G401.6 (cell line): Measurements from ENCODE around the gene PRPF38B.
"Not testable (repeated sequence)": the region's sequence is repeated elsewhere in the genome, so short reads cannot be mapped to it uniquely, and the experiment has no call there.

Experiments
- FAIRE-seq: peaks from 2 replicates; lab custom pipeline; 2012; peaks lifted over from hg19 to GRCh38; lab: Jason Lieb, UNC

PRPF38B gene

GRCh38 chr1:108681701-108682100, 10.4 kb upstream of the PRPF38B start:
- FAIRE-seq = not testable (repeated sequence)

DNA sequence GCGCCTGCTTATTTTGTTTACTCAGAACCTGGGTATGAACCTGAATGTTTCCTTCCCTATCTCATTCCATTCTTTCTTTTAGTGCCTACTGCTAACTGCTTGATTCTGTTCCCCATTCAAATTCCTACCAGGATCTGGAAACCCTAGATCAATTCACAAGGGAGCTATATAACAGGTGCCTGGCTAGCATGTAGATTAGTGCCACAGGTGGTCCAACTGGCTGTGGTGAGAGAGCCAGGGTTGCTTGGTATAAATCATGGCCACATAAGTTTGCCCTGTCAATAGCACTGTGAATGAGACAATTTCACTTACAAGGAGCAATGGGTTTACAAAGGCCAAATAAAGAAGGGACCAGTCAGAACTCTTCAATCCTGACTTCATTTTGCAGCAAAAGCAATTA, 6.6 kb upstream of the PRPF38B start:
- no peak for FAIRE-seq

DNA sequence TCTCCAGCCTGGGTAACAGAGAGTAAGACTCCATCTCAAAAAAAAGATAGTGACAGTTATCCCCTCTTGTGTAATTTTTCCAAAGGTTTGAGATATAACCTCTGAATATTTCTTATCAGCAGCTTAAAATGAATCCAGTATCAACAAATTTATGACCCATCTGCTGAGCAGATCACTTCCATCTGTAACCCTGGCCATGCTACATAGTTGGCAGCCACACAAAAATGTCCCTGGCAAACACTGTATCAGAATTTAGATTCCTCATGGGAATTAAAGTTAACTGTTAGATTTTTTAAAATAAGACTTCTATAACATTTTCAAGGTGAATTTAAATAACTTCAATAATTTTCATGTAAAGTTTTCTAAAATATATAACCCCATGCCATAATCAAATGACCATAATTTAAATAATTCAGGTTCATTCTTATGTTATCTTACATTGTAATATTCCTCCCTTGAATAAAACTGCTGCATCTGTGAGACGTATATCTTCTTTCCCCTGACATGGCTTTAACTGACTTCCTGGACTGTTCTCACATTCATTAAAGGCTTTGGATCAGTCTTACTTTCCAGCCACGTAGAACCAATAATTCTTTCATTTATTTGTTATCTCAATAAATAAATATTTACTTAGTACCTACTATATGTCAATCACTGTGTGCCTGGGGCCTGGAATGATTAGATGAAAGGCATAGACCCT, 5.3 kb upstream of the PRPF38B start:
- peak; percentile 30 for FAIRE-seq

GRCh38 chr1:108691128-108691941, 775 bp upstream of the PRPF38B start:
- no peak for FAIRE-seq

DNA sequence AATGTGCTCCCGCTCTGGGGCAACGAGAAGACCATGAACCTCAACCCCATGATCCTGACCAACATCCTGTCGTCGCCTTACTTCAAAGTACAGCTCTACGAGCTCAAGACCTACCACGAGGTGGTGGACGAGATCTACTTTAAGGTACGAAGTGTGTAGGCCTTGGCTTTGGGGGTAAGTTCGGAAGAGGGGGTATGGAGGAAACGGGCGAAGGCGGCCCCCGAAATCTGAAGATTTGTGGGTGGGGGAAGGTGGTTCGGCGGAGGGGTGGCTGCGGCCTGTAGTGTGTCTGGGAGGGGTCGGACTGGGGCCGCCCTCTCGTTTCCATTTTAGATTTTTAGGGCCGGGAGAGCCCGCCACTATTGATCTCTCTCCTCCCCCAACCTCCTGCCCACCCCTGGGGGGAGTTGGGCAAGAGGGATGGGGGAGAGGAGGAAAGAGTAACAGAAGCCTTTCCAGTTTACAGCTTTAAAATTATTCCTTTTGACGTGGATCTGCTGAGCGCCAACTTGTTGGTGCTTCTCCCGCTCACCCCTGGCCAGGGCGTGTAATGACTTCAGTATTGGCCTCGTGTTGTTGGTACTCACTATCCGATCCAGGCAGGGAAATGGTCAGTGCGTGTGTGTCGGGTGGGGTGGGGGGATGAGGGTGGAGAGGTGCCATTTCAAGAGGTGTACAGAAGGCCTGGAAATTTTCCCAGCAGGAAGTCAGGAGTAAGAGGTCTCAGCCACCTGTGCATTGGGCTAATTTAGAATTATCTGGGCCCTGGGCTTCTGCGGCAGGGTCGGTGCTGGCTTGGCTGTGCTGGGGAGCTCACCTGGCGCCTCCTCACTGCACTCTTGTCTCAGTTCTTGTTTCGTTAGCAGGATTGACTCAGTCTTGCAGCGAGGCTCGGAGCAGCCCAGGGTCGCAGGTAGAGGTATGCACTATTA, 880 bp downstream of the PRPF38B start:
- FAIRE-seq = no peak

DNA sequence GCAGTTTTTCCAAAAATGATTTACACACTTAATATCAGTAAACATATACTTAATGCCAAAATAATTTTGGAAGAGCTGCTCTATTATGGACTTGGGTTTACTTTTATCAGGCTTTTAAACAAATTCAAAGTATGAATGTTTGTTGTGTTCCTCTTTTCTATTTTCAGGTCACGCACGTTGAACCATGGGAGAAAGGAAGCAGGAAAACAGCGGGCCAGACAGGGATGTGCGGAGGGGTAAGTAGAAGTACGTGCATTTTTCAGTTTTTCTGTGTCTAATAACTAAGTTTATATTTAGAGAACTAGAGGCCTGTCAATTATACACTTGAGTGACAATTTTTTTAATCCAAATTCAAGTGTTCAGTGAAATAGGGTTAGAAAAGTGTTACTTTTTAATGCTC, 3.4 kb downstream of the PRPF38B start:
- FAIRE-seq = no peak

GRCh38 chr1:108699375-108700332, 7.5 kb downstream of the PRPF38B start:
- FAIRE-seq = no peak

- no peak for FAIRE-seq
Observed at GRCh38 chr1:108701176-108701849, 9.2 kb downstream of the PRPF38B start.

- not testable (repeated sequence) for FAIRE-seq
Observed at GRCh38 chr1:108702109-108702508, 10.0 kb downstream of the PRPF38B start.

GRCh38 chr1:108703939-108704338, 11.8 kb downstream of the PRPF38B start:
- no peak for FAIRE-seq

- FAIRE-seq = no peak
Observed at GRCh38 chr1:108704496-108704895, 12.4 kb downstream of the PRPF38B start.

- FAIRE-seq = no peak
Observed at GRCh38 chr1:108706643-108707042, 14.5 kb downstream of the PRPF38B start.

DNA sequence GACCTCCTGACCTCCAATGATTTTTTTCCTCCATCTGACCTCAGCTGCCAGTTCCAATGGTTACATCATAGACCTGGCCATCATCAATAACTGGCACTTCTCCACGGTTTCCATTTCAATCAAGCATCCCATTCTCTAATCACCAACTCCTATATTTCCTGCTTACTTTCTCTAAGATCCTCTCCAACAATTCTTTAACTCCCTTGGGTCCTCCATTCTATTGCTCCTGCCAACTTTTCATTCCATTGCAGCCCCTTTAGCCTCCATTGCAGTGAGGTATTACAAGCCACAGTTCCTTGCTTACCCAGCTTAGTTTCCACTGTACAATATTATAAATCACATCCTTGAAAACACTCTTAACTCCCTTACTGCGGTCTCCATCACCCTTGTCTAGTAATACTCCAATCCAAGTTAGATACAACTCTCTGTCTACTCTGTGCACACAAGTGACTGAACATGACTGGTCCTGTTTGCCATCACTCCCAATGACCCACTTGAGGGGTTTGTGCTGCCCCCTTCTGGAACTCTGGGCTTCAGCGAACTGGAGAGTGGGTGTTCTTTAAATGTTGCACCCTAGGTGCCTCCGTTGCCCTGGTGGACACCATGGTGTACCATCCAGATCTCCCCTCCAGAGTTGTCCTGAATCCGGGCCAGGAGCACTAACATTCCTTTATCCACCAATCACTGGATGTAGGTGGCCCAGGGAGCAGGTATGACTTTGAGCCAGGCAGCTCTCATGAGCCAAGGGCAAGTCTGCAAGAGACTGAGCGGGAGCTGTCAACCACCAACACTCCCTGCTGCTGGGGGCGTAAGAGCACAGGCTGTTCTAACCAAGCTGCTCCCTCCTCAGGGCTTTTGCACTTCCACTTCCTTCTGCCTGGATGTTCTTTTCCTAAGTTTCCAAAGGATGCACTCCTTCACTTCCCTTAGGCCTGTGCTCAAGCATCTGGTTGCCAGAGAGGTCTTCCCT, 16.9 kb downstream of the PRPF38B start:
- no peak for FAIRE-seq

GRCh38 chr1:108712606-108713150, 20.6 kb downstream of the PRPF38B start, which contains the start of gene FNDC7:
Gene FNDC7 (plus strand): TSS chr1:108712908. CDS start chr1:108712934, 26 bp downstream.
- FAIRE-seq = no peak

DNA sequence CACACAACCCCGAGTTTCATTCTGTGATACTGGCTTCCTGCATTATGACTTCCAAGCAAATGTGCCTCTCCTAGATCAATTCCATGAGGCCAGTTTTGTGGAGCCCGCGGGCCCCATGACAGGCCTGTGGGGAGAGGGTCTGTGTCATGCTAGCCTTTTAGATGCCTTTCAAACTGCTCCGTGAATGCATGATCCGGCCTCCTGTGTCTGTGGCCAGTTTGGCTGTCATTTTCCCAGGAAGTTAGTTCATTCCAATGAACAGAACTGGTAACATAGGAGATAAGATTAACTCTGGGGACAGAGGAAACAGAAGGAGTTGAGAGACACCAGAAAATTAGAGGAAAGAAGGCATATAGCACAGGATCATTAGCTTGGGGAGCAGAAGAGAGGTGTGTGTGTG, 23.8 kb downstream of the PRPF38B start:
- FAIRE-seq = no peak

- FAIRE-seq = no peak
Observed at GRCh38 chr1:108716437-108717230, 24.5 kb downstream of the PRPF38B start.

DNA sequence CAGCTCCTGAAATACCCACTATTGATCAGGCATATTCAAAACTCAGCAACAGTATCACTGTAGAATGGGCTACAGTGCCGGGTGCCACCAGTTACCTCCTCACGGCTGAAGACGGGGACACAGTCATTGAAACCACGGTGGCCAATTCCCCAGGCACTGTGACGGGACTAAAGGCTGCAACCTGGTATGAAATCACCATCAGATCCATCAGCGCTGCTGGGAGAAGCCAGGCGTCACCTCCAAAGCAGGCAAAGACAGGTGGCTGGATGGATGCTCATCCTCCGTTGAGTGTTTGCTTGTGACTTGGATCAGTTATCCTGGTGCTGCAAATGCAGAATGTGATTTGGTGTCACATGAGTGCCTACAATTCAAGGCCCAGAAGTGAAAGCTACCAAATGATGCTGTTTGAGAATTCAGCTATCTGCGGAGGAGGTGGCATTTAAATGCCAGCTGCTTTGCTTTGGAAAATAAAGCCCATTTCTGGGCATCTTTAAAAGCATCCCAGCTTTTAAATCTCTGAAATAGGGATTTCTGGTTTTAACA, 25.7 kb downstream of the PRPF38B start:
- FAIRE-seq = no peak
